ENCODE data around the gene CBARP.

The CBARP gene

GRCh38 chr19:1264801-1265614 lies 27.2 kb upstream of the CBARP start:
- no peak for DNase-seq

GRCh38 chr19:1263188-1263587 lies 25.4 kb upstream of the CBARP start:
- DNase-seq = no peak

DNA sequence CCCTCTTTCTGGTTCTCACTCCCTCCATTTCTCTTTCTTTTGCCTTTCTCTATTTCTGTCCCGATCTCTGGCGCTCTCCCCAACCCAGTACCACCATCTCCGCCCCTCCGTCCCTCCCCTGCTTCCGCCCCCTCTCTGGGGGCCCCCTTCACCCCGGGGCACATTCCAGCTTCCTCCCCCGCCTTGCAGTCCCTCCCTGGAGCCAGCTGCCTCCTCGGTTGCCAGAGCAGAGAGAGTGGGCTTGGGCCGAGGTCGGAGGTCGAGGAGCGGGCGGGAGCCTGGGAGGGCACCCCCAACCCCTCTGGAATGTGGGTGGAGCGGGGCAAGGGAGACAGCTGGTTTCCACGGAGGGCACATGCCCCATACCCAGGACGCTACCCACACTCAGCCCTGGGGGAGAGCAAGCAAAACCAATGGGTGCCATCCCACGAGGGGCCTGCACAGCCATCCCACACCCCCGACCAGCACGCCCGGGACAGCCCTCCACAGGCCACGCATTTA lies 24.9 kb upstream of the CBARP start:
- no peak for DNase-seq

- no peak for DNase-seq
These were observed 24.2 kb upstream of the CBARP start for GRCh38 chr19:1261798-1262622.

GRCh38 chr19:1261538-1261797 lies 23.7 kb upstream of the CBARP start:
- no peak for DNase-seq

DNA sequence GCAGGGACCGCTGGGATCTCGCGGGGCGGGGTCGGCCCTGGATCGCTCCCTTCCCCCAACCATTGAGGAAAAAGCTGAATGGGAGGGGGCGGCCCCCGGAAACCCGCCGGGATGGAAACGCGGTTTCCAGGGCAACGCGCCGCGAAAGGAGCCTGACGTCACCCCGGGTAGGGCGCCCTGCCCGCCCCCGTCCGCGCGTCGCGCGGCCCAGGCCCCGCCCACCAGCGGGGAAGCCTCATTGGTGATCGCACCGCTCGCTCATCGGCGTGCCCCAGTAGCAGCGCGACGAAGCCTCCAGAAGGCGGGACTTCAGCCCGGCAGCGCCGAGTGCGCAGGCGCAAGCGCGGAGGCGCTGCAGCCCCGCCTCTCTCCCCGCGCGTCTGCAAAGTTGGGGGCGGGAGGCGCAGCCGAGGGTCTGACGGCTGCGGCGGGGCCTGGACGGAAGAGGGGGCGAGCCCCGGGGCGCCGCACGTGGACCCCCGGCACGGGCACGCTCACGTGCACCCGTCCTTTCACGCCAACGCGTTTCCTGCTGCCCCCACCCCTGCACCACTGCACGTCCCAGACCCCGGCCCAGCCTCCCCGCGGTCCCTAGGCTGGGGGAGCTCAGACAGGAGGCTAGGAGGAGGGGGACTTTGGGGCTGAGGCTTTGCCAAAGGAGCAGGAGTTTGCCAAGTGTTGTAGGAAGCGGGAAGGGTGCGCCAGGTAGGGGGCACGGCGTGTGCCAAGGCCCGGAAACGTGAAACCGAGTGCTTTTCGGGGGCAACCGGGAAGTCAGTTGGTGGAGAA lies 23.1 kb upstream of the CBARP start:
- peak; percentile 77 for DNase-seq

GRCh38 chr19:1259876-1260748 lies 22.3 kb upstream of the CBARP start:
- DNase-seq = no peak

DNA sequence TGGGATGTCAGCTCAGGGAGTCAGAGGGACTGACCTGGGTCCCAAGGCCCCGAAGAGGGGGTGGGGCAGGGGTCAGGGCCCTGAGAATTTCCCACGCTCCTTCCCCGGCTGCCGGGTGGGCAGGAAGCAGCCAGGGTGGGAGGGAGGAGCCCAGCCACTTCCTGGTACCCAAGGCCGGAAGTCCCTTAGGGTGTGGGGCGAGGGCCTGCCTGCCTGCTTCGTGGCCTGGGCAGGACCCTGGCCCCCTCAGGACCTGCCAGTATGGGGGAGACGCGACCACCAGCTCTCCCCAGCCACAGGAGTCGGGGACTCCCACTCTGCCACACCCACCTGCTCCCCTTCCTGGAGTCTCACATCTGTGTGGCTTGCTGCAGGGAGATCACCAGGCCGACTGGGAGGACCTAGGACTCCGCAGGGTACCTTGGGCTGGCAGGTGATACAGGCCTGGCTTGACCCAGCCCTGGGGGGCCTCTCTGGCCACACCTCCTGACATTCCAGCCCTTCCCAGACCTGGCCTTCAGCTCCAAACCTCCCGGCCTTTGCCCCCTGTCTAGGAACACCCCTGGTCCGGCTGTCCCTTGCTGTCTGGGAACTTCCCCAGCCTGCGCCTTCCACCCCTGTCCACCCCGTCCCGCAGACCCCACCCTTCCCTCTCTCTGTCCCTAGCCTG lies 21.5 kb upstream of the CBARP start:
- DNase-seq = no peak

- no peak for DNase-seq
These were observed 21.0 kb upstream of the CBARP start for GRCh38 chr19:1258707-1259205.

- DNase-seq = no peak
These were observed 20.3 kb upstream of the CBARP start for GRCh38 chr19:1258163-1258492.

GRCh38 chr19:1257475-1258162 lies 19.8 kb upstream of the CBARP start:
- no peak for DNase-seq

DNA sequence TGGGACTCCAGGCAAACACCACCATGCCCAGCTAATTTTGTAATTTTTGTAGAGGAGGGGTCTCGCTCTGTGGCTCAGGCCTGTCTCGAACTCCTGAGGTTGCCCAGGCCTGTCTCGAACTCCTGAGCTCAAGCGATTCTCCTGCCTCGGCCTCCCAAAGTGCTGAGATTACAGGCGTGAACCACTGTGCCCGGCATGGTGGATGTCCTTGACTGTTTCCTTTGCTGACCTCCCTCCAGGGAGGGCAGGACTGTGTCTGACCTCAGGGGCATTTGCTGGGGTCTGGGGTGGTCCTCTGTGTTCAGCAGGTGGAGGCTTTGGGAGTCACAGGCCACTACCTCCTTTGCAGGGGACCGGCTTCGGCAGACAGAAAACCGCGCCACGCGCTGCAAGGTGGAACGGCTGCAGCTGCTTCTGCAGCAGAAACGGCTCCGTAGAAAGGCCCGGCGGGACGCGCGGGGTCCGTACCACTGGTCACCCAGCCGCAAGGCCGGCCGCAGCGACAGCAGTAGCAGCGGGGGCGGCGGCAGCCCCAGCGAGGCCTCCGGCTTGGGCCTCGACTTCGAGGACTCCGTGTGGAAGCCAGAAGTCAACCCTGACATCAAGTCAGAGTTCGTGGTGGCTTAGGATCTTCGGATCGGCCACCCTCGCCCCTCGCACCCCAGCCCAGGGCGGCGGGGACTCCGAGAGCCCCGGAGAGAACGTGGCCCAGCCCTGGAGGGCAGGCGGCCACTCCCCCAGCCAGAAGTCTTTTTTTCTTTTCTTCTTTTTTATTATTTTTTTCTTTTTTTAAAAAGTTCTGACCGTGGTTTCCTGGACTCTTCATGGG lies 19.1 kb upstream of the CBARP start:
- no peak for DNase-seq

- no peak for DNase-seq
These were observed 17.7 kb upstream of the CBARP start for GRCh38 chr19:1255186-1256161.

DNA sequence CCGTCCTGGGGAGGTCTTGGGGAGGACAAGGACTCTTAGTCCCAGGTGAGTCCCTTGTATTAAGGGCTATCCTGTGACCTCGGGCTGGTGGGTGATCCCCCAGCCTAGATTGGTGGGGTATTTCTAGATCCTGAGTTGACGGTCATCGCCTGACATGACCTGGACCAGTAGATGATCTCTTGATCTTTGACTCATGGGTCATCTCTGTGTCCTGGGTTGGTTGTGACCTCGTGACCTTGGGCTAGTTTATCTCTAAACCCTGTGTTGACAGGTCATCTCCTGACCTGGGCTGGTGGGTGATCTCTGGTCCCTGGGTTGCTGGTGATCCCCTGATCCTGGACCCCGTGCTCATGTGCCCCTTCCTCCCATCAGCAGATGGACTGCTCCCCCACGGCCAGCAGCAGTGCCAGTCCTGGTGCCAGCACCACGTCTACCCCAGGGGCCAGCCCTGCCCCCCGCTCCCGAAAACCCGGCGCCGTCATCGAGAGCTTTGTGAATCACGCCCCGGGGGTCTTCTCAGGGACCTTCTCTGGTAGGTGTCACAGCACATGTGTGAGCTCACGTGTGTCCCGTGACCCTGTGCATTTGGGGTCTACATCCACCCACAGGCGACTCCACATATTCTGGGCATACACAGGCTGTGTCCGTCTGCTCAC lies 16.9 kb upstream of the CBARP start:
- DNase-seq = no peak

- DNase-seq = no peak
These were observed 16.3 kb upstream of the CBARP start for GRCh38 chr19:1254081-1254527.

DNA sequence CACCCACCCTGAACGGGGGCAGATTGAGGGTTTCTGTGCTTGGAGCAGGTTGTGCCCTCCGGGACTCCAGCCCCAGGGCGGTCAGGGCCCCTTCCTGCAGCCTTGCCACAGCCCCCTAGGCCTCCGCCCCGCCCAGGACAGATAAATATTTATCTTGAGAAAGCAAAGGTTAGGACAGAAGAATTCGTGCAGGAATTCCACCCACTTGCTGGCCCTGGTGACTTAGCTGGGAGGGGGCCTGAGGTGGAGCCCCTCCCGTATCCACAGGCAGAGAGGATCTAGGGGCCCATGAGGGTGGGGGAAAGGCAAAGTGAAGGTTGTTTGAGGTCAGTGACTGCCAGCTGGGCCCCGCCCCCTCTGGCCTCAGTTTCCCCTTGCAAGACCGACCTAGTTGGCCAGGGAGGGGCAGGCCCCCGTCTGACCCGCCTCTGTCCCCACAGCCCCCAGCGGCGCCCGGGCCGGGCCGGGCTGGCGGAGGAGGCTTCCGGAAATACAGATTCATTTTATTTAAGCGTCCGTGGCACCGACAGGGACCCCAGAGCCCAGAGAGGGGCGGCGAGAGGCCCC lies 15.8 kb upstream of the CBARP start:
- no peak for DNase-seq

DNA sequence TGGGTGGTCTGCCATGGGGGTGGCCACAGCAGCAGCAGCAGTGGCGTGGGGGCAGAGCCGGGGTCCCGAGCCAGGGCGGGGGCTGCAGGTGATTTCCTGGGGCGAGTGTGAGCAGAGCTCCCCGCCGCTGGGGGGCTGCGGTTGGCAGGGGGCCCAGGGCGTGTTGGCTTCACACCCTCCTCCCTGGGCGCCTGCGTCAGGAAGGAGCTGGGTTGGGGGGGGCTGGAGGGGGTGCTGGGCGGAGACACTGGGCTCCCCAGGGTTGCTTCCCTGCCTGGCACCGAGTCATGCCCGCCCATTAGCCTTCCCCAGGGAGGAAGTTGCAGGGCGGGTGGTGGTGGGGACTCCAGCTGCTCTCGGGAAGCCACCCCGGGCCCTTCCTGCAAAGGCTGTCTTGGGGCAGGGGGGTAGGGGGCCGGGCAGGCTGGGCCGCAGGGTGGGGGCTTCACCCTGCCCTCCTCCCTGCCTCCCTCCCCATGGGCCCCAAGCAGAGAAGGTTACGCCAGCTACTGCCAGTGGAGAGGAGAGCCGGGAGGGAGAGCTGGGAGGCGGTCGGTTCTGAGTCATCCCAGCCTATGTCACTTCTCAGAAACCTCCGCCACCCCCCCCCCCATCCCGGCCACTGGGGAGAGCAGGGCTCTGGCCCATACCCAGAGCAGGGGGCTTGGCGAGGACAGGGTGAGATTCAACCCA lies 15.2 kb upstream of the CBARP start:
- no peak for DNase-seq
